Inflammatory macrophage (primary cell): ENCODE results near the gene GPR55.
"Not testable (repeated sequence)": the region's sequence is repeated elsewhere in the genome, so short reads cannot be mapped to it uniquely, and the experiment has no call there.

Experiments
- DNase-seq, 2 donors: peaks; one replicate each; pipeline ENCODE4 v3.0.0-alpha.2; 2020 to 2022
- total RNA-seq, 18 experiments: gene quantifications; one replicate each; lab custom pipeline; 2026; ENCODE audit warnings: mixed read lengths in 6 of 18, inconsistent platforms in 2 of 18; lab: John Stamatoyannopoulos, UW

The GPR55 gene, protein sequence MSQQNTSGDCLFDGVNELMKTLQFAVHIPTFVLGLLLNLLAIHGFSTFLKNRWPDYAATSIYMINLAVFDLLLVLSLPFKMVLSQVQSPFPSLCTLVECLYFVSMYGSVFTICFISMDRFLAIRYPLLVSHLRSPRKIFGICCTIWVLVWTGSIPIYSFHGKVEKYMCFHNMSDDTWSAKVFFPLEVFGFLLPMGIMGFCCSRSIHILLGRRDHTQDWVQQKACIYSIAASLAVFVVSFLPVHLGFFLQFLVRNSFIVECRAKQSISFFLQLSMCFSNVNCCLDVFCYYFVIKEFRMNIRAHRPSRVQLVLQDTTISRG
- 0.15 to 3.9 (median 0.73) reads per million in 18 experiments for total RNA-seq

GRCh38 chr2:230924470-230925341 is at the start of gene GPR55:
Gene GPR55 (minus strand): TSS chr2:230925242. CDS start chr2:230910962, 14,280 bp downstream.
- peak; percentile 86 to 92 for DNase-seq

- DNase-seq, result no peak
Observed at GRCh38 chr2:230974096-230974913, 49.3 kb upstream of the GPR55 start.

DNA sequence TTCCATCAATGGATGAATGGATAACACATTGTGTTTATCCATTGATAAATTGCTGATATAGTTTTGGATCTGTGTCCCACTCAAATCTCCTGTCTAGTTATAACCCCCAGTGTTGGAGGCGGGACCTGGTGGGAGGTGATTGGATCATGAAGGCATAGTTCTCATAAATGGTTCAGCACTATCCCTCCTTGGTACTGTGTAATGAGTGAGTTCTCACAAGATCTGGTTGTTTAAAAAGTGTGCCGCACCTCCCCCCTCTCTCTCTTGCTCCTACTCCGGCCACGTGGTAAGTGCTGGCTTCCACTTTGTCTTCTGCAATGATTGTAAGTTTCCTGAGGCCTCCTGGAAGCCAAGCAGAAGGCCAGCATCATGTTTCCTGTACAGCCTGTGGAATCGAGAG is 47.0 kb upstream of the GPR55 start:
- DNase-seq, result no peak

DNA sequence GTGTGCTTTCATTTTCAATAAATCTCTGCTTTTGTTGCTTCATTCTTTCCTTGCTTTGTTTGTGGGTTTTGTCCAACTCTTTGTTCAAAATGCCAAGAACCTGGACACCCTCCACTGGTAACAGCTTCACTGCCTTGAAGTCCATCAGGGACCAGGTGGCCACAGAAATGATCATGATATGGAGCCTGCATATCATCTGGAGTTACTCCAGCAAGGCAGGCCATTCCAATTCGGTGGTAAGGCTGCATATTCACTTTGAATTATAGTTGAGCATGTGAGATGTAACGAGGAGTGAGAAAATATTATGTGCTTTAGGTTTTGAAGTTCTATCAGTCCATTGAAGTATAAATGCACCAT is 44.6 kb upstream of the GPR55 start:
- DNase-seq, result no peak

- no peak for DNase-seq
Observed at GRCh38 chr2:230968921-230969658, 44.0 kb upstream of the GPR55 start.

- not testable (repeated sequence) for DNase-seq
Observed at GRCh38 chr2:230968314-230968713, 43.3 kb upstream of the GPR55 start.

DNA sequence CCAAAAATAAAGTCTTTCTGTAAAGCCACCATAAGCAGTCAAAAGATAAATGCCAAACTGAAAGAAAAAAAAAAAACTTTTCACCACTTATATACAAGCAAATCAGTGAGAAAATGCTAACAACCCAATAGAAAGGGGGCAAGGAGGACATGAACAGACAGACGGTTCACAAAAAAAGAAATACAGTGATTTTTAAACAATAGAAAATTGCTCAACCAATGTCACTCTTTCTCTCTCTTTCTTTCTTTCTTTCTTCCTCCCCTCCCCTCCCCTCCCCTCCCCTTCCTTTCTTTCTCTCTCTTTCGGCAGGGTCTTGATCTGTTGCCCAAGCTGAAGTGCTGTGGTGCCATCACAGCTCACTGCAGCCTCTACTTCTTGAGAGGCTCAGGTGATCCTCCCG is 42.1 kb upstream of the GPR55 start:
- DNase-seq, result no peak

- DNase-seq, result no peak
Observed at GRCh38 chr2:230964136-230964730, 39.2 kb upstream of the GPR55 start.

- no peak for DNase-seq
Observed at GRCh38 chr2:230961091-230961491, 36.0 kb upstream of the GPR55 start.

DNA sequence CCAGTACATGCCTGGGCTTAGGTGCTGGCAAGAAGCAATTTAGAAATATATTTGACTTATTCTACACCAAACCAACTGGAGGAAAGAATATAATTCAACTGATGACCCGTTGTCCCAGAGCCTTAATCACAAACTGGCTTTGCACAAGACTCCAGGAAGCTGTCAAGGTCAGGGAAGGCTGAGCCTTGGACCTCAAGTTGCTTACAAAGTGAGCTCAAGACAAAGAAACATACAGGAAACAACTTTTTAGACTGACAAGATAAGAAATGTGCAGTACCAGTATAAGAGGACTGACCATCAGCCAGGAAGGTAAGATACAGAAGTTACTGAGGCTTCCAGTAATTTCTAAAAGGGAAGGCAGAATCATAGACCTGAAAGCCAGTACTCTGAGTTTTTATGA is 35.0 kb upstream of the GPR55 start:
- no peak for DNase-seq

DNA sequence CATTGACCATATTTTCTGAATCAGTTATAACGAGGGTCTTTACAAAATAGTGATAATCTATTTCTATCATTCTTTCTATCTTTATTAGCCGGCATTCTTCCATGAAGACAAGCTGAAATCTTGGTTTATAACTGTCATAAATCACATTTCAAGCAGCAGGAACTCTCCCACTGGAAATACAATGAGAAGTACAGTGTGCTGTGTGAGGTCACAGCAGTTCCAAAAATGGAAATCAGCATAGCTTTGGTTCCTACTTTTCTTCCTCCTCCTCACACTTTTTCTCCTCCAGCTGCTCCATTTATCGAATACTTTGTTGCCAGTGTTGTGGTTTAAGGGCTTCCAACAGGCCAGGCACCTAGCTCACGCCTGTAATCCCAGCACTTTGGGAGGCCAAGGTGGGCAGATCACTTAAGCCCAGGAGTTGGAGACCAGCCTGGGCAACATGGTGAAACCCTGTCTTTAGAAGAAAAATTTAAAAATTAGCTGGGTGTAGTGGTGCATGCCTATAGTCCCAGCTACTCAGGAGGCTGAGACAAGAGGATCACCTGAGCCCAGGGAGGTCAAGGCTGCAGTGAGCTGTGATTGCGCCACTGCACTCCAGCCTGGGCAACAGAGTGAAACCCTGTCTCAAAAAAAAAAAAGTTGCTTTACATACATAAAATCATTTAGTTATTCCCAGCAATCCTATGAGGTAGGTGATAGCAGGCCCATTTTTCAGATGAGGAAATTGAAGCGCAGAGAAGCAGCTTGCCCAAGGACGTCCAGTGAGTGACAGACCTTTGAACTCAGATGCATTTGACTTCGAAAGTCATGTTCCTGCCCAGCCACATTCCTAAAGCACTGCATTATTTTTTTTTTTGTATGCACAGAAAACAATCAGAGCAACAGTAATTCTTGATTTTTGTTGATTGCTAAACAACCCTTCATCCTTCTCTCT is 34.0 kb upstream of the GPR55 start:
- peak; percentile 25 to 57 for DNase-seq

- no peak for DNase-seq
Observed at GRCh38 chr2:230957756-230958391, 32.8 kb upstream of the GPR55 start.

GRCh38 chr2:230956827-230957755 is 32.0 kb upstream of the GPR55 start:
- peak; percentile 56 to 79 for DNase-seq

DNA sequence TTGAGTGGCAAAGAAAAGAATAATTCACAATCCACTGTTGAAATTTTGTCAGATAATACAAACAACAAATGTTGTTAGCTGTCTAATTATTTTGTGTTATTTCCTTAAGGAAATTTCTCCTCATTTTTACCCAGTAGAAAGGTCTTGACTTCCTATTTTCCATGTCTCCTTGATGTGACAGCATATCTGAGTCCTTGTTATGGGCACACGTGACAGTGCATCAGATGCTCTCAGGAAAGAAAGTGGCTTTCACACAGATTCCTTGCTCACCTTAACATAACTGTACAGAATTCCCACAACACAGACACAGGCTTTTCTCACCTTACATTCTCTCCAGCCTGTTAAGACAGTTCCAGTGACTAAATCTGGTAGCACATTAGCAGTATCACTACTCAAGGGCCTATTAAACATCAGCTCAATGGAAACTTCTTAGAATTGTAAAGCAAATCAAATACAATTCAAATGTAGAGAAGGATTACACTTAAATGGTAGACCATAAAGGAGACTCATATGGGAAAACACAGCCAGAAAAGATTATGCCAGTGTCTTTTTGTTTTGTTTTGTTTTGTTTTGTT is 30.2 kb upstream of the GPR55 start:
- DNase-seq, result no peak

DNA sequence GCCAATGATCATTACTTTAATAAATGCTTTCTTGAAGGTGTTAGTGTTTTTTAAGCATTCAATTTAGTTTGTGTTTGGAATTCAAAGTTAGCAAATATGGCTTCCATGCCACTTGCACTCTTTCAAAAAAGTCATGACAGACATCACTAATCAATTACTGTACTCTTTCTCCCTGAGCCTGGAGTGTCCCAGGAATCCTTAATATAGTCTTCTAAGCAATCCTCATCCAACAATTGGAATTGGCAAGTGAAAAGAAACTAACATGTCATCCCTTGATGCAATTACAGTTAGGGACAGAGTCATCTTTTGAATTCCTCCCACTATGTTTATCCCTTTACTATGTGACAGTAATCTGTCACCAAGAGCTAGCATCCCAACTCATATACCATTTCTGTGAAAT is 29.7 kb upstream of the GPR55 start:
- no peak for DNase-seq

GRCh38 chr2:230953845-230954244 is 28.8 kb upstream of the GPR55 start:
- peak; percentile 77 to 90 for DNase-seq

- DNase-seq, result no peak
Observed at GRCh38 chr2:230952226-230952956, 27.3 kb upstream of the GPR55 start.

GRCh38 chr2:230951396-230951795 is 26.4 kb upstream of the GPR55 start:
- DNase-seq, result no peak
